ENCODE measurements around the gene FGF21.

The FGF21 gene

DNA sequence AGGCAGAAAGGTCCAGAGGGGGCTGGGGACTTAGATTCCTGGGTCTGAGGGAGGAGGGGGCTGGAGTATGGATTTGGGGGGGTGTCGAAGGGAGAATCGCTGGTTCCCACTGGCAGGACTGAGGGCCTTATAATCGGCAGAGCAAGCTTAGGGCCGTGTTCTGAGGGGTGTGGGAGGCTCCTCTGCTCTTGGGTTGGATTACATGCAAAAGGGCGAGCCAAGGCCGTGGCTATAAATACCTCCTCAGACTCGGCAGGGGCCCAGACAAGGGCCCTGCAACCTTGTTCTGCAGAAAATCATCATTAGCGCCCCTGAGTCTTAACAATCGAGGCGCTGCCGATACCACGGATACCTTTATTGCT, 35.1 kb upstream of the FGF21 start:
- Mint-ChIP-seq H3K9me3 (peaks cover 10% of the 10 kb centered on the region), H3K27me3 (peaks cover 12% of the 10 kb centered on the region), H3K27ac (peak overlapping the region; percentile 94), H3K4me3 (no peak overlapping the region), H3K4me1 (ENCODE audit: low read depth) (peaks cover 18% of the 10 kb centered on the region), H3K36me3 (ENCODE audit: low read depth) (peaks cover 5% of the 10 kb centered on the region)
- intact Hi-C loops (cut with micrococcal nuclease), result no loop called here

DNA sequence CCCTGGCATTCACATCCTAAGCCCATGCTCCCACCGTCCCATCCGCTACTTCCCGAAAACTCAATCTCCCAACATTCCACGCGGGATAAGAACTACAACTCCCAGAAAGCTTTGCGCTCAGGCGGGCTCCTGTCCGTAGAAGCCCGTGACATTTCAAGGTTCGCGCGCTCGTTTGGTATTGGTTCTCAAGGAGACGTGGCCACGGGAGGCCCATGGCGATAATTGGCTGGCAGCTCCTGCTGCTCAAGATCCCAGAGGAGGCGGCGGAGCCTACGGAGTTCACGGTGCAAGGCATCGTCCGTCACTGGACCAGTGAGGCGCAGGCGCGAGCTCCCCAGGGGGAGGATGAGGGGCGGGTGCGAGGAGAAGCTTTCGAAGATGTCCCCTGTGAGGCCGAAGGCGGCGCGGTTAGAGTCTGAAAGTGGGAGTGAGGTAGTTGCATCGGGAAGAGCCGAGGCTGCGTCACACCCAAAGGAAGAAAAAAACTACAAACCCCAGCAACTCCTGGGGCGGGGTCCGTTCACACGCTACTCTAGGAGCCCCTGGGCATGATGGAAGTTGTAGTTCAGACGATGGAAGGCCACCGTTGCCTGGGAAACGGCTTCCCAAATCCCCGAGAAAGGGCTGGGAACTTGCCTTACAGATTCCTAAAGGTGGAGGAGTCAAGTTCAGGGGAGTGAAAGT, 34.6 kb upstream of the FGF21 start:
- intact Hi-C loops (cut with micrococcal nuclease), result no loop called here
- H3K4me3 Mint-ChIP-seq, result peak overlapping the region; percentile 97

DNA sequence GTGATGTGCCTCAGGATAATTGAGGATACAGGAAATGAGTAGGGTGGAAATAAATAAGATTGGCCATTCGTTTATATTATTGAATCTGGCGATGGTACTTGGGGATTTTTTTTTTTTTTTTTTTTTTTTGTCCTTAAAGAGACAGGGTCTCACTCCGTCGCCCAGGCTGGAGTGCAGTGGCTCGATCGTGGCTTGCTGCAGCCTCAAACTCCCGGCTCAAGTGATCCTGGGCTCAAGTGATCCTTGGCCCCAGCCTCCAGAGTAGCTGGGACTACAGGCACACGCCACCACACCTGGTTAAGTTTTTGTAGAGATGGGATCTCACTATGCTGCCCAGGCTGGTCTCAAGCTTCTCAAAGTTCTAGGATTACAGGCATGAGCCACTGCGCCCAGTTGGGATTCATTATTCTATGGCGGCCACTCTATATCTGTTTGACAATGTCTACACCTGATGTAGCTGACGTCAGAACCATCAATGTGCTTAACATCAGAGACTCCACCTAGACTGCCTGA, 33.1 kb upstream of the FGF21 start:
- Mint-ChIP-seq H3K4me1 (ENCODE audit: low read depth) (peaks cover 31% of the 10 kb centered on the region), H3K27ac (no peak overlapping the region), H3K36me3 (ENCODE audit: low read depth) (peaks cover 15% of the 10 kb centered on the region), H3K4me3 (no peak overlapping the region), H3K9me3 (peaks cover 27% of the 10 kb centered on the region), H3K27me3 (peaks cover 9% of the 10 kb centered on the region)
- intact Hi-C loops (cut with micrococcal nuclease), result no loop called here

More for the DNA sequence above, 34.6 kb upstream of the FGF21 start:
- Mint-ChIP-seq H3K9me3 (peaks cover 15% of the 10 kb centered on the region), H3K4me1 (ENCODE audit: low read depth) (peaks cover 23% of the 10 kb centered on the region), H3K27me3 (peaks cover 12% of the 10 kb centered on the region), H3K27ac (peak overlapping the region; percentile 94), H3K36me3 (ENCODE audit: low read depth) (peaks cover 9% of the 10 kb centered on the region)

DNA sequence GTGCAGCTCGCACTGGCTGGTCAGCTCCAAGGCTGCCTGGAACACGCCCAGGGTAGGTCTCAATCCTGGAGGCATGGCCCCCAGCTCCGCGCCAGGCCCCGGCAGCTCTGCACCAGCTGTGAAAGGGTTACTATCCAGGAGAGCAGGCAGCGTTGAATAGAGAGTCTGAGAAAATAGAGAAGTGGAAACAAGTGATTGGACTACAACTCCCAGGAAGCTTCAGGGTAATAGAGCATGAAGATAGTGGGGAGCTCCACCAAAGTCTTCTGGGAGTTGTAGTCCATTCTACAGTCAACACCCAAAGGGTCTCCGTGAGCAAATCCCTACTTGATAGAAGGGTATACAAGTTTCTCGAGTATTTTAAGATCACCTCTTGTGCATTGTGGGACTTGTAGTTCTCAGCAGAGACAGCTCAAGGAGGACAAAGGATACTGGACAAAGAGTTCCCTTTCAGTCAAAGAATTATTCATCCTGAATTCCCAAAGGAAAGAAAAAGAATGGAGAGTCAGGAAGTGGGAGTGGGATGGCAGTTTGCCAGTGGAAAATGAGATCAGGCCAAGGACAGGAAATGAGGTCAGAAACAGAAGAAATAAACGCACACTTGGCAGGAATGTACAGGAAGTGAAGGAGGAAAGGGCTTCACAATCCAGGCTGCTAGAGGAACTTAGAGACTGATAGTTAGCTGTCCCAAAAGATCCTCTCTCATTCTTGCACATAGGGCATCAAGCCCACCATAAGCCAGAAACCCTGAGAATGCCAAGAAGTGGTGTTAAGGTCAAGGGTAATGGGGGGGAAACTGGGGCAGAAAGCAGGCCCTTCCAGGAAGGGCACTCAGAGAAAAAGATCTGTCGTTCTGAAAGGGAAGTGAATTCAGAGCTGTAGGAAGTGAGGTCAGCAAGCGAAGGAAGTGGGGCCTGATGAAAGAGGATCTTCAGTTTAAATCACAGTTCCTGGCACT, 30.2 kb upstream of the FGF21 start:
- peaks cover 31% of the 10 kb centered on the region for H3K4me1 Mint-ChIP-seq (ENCODE audit: low read depth)
- intact Hi-C loops (cut with micrococcal nuclease), result no loop called here
- no peak overlapping the region for H3K4me3 Mint-ChIP-seq
- peaks cover 15% of the 10 kb centered on the region for H3K36me3 Mint-ChIP-seq (ENCODE audit: low read depth)
- H3K27me3 Mint-ChIP-seq, result peaks cover 2% of the 10 kb centered on the region
- H3K9me3 Mint-ChIP-seq, result peaks cover 36% of the 10 kb centered on the region
- H3K27ac Mint-ChIP-seq, result peak overlapping the region; percentile 81

DNA sequence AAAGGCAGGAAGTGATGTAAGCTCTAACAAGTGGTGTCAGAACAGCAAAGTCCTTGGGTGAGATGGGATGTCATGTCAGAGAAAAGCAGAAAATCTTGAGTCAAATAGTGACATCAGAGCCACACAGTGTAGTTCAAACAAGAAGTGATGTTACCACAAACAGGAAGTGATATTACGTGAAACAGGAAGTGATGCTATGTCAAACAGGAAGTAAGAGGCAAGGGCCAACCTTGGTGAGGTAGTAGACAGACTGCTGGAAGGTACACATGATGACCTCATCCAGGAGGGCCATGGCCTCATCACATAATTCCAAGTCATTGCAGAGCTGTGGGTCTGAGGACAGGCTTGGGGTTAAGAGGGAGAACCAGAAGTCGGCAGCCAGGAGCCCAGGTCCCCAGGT, 28.8 kb upstream of the FGF21 start:
- intact Hi-C loops (cut with micrococcal nuclease), result no loop called here
- Mint-ChIP-seq H3K27me3 (peaks cover 10% of the 10 kb centered on the region), H3K36me3 (ENCODE audit: low read depth) (peaks cover 15% of the 10 kb centered on the region), H3K9me3 (peaks cover 36% of the 10 kb centered on the region), H3K27ac (peak overlapping the region; percentile 20), H3K4me3 (no peak overlapping the region), H3K4me1 (ENCODE audit: low read depth) (peaks cover 20% of the 10 kb centered on the region)

DNA sequence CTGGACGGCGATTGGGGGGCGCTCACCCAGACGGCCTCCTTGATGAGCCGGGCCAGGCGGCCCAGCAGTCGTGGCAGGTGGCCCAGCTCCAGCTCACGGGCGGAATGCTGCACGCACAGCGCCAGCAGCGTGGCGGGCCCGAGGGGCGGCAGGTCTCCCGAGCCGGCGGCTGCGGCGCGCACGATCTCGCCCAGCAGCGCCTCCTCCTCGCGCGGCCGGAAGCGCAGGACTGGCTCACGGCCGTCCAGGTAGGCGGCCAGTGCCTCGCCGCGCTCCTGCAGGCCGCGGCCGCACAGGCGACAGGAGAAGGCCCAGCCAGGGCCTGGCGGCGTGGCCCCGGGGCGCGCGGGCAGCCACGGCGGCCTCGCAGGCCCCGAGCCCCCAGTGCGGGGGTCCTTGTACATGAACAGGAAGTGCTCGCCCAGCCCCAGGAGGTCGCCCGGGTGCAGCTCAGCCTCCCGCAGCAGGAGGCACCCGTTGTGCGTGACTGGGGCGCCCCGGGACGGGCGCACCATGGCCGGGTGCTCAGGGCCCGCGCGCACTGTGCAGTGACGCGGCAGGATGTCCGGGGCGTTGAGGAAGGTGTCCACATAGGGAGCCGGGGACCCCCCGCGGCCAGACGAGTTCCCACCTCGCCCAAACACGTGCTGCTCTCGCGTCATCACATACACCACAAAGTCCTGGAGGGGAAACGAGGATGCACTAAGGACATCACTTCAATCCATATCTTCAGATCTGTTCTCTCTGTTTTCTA, 26.2 kb upstream of the FGF21 start:
- peaks cover 15% of the 10 kb centered on the region for H3K36me3 Mint-ChIP-seq (ENCODE audit: low read depth)
- H3K27ac Mint-ChIP-seq, result no peak overlapping the region
- H3K4me1 Mint-ChIP-seq (ENCODE audit: low read depth), result peaks cover 20% of the 10 kb centered on the region
- peaks cover 36% of the 10 kb centered on the region for H3K9me3 Mint-ChIP-seq
- intact Hi-C loops (cut with micrococcal nuclease), result no loop called here
- H3K4me3 Mint-ChIP-seq, result no peak overlapping the region
- peaks cover 25% of the 10 kb centered on the region for H3K27me3 Mint-ChIP-seq

DNA sequence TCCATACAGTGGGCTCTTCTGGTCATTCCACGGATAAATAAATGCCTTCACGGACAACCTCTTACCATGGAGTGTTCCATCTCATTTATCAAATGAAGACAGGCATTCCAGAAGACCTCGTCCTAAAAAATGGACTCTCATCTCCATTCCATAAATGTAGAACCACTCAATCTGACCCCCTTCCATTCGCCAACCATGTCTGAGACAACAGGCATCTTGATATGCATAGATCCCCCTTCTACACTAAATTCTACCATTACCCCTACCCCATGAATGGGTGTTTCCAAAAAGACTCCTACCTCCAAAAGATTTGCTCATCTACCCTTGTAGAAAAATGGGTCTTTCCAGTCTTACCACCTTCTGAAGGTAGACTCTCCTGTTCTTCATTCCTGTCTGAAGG, 23.9 kb upstream of the FGF21 start:
- H3K4me3 Mint-ChIP-seq, result no peak overlapping the region

DNA sequence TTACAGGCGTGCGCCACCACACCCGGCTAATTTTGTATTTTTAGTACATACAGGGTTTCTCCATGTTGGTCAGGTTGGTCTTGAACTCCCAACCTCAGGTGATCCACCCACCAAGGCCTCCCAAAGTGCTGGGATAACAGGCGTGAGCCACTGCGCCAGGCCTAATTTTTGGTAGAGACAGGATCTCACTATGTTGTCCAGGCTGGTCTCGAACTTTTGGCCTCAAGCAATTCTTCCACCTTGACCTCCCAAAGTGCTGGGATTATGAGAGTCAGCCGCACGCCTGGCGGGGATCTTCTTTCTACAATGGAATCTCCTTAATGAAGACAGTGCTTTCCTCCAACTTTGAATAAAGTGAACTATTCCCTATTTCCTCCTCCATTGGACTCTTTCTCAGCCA, 20.7 kb upstream of the FGF21 start:
- Mint-ChIP-seq H3K4me3 (no peak overlapping the region), H3K9me3 (no peaks in the 10 kb centered on the region), H3K27me3 (peaks cover 51% of the 10 kb centered on the region), H3K4me1 (ENCODE audit: low read depth) (peaks cover 8% of the 10 kb centered on the region), H3K27ac (no peak overlapping the region), H3K36me3 (ENCODE audit: low read depth) (no peaks in the 10 kb centered on the region)
- intact Hi-C loops (cut with micrococcal nuclease), result no loop called here

More for the DNA sequence above, 23.9 kb upstream of the FGF21 start:
- no peak overlapping the region for H3K27ac Mint-ChIP-seq
- peaks cover 17% of the 10 kb centered on the region for H3K9me3 Mint-ChIP-seq
- H3K36me3 Mint-ChIP-seq (ENCODE audit: low read depth), result peaks cover 2% of the 10 kb centered on the region
- intact Hi-C loops (cut with micrococcal nuclease), result no loop called here
- H3K27me3 Mint-ChIP-seq, result peaks cover 29% of the 10 kb centered on the region
- H3K4me1 Mint-ChIP-seq (ENCODE audit: low read depth), result peaks cover 4% of the 10 kb centered on the region

DNA sequence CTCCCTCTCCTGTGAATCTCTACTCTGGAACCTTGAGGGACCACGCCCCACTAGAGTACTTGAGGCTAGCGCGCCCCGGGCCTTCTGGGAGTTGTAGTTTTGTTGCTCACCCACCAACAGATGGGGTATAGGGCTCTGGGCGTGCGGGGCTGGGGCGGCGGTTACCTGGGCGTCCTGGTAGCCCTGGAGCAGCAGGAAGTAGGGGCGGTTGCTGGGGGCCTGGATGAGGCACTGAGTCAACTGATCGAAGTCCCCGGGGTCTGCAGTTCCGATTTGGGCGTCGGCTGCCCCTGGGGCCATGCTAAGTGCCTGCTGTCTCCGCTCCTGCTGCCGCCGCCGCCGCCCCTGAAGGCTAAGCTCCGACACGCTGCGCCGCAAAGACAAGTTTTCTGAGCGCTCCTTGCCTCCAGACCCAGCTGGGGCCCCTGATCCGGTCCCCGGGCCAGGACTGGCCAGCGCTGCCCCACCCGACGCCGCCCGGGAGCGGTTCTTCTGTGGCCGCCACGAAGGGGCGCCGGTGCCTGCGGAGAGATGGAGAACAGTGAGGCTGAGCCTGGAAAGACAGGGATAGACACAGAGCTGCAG, 20.2 kb upstream of the FGF21 start:
- Mint-ChIP-seq H3K27me3 (peaks cover 55% of the 10 kb centered on the region), H3K27ac (no peak overlapping the region), H3K9me3 (no peaks in the 10 kb centered on the region), H3K36me3 (ENCODE audit: low read depth) (no peaks in the 10 kb centered on the region), H3K4me1 (ENCODE audit: low read depth) (peaks cover 13% of the 10 kb centered on the region), H3K4me3 (no peak overlapping the region)
- intact Hi-C loops (cut with micrococcal nuclease), result no loop called here

DNA sequence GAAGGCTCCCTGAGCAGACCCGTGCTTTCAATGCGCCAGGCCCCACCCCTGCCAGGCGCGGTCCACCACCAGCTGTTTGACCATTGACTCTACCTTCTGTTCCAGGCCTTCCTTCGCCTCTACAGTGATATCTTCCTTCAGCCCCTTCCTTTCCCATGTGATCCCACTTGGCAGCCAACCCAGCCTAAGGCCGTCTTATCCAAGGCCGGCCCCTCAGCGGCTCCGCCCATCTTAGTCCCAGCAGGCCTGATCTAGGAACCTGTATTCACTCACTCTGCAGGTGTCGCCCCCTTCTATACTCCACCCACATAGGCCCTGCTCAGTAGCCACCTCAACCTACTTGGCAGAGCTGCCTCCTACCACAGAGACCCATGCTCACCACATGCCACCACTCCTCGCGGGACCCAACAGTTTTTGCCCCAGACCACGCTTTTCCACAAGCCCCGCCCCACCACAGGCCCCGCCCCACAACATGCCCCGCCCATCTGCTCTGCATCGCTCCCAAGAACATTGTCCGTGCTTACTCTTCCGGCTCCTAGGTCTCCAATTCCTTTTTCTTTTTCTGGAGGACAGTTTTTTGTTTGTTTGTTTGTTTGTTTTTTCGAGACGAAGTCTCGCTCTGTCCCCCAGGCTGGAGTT, 17.8 kb upstream of the FGF21 start:
- Mint-ChIP-seq H3K9me3 (no peaks in the 10 kb centered on the region), H3K4me1 (ENCODE audit: low read depth) (peaks cover 30% of the 10 kb centered on the region), H3K27me3 (peaks cover 55% of the 10 kb centered on the region), H3K27ac (no peak overlapping the region), H3K4me3 (no peak overlapping the region), H3K36me3 (ENCODE audit: low read depth) (no peaks in the 10 kb centered on the region)
- intact Hi-C loops (cut with micrococcal nuclease), result no loop called here

DNA sequence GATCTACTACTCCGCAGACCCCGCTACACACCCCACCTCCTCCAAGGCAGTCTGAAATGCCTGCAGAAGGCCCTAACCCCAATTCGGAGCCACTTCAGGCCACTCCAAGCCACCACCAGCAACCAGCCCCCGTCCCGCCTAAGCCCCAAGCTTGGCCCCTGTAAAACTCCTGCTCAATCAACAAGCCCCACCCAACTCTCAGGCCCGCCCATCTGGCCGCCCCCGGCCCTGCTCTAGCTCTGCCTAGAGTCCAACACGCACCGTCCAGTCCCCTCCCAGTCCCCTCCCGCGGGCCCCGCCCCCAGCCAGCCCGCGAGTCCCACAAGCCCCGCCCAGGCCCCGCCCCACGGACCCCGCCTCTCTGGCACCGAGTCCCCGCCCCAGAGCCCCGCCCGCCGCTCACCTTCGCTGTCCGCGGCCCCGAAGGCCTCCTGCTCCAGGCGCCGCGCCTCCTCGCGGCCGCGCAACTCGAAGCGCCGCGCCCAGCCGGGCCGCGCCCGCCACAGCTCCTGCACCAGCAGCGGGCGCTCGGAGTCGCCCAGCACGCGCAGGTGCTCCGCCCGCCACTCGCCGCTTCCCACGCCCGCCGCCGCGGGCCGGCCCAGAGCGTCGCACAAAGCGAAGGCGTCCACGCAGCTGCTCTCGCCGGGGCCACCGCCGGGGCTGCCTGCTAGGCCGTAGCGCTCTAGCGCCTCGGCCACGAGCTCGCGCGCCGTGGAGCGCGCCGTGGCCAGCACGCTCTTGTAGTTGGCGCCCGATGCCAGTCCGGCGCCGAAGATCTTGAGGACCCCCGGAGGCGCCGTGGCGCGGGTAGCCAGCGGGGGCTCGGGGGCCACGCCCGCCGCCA, 16.5 kb upstream of the FGF21 start:
- Mint-ChIP-seq H3K9me3 (no peaks in the 10 kb centered on the region), H3K27me3 (peaks cover 59% of the 10 kb centered on the region), H3K36me3 (ENCODE audit: low read depth) (no peaks in the 10 kb centered on the region), H3K27ac (peak overlapping the region; percentile 55), H3K4me3 (peak overlapping the region; percentile 69), H3K4me1 (ENCODE audit: low read depth) (peaks cover 30% of the 10 kb centered on the region)
- intact Hi-C loops (cut with micrococcal nuclease), result no loop called here

DNA sequence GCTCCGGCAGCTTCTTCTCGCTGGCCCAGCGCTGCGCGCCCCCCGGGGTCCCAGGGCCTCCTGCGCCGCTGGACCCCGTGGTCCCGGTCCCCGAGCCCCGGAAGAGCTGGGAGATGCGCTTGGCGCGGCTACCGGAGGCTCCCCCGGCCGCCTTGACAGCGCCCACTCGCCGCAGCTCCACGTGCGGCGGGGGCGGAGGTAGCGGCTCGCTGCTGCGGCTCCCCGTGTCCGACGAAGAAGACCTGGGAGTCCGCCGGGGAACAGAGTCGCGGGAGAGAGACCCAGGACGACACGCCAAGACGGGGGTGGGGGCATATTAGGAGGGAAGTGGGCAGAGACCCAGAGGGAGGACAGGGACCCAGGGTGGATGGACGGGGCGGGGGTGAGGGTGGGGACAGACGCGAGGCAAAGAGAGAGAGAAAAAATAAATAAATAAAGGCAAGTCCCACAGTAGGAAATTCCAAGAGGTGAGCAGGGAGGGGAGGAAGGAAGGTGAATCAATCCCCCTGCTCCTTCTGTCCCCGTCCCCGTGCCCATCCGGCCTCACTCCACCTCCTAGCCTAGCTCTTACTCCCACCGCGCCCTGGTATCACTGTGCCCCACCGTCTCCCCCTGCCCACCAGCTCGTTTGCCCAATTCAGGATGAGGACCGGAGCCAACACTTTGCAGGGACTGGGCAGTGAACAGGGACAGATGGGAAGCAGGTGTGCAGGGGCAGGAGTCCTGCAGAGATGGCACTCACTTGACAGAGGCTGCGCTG, 15.7 kb upstream of the FGF21 start:
- Mint-ChIP-seq H3K27ac (no peak overlapping the region), H3K9me3 (no peaks in the 10 kb centered on the region), H3K4me1 (ENCODE audit: low read depth) (peaks cover 30% of the 10 kb centered on the region), H3K27me3 (peaks cover 65% of the 10 kb centered on the region), H3K36me3 (ENCODE audit: low read depth) (no peaks in the 10 kb centered on the region), H3K4me3 (peak overlapping the region; percentile 5)
- intact Hi-C loops (cut with micrococcal nuclease), result no loop called here
